CD8-positive, alpha-beta memory T cell (primary cell): ENCODE measurements around the gene GRIN1. TPM values are rescaled to one million over a fixed set of nuclear protein-coding genes. Genes with fewer than 3 reads are reported as not detected.
"Not testable (repeated sequence)": the region's sequence is repeated elsewhere in the genome, so short reads cannot be mapped to it uniquely, and the experiment has no call there.

Experiments used
- CTCF ChIA-PET: fragments of 350-600 bp; sonication (Branson Sonifier 250); formaldehyde crosslinking; loops from one replicate; lab custom pipeline; 2021; ENCODE audit warnings: antibody characterized with exemption; lab: Charles Lee
- POLR2A ChIA-PET: fragments of 350-600 bp; sonication (Branson Sonifier 250); formaldehyde crosslinking; loops from one replicate; lab custom pipeline; 2021; ENCODE audit warnings: antibody characterized with exemption; lab: Charles Lee
- DNase-seq, 5 donors: peaks; one replicate each; pipeline versions ENCODE4 v3.0.0 to v3.0.0-alpha.2; 2020 to 2022; ENCODE audit warnings: mixed read lengths in 1 of 5
- H3K27ac ChIP-seq: one replicate; pipeline ENCODE4 v1.7.0; 2013; ENCODE audit warnings: low read depth, mild to moderate bottlenecking, low read length, moderate library complexity
- H3K27me3 ChIP-seq: 2 replicates; pipeline ENCODE4 v1.7.0; 2013; ENCODE audit warnings: low read length, mild to moderate bottlenecking; ENCODE audit not compliant: insufficient read depth, poor library complexity, severe bottlenecking
- H3K36me3 ChIP-seq: 2 replicates; pipeline ENCODE4 v1.7.0; 2013; ENCODE audit warnings: mild to moderate bottlenecking, low read length, moderate library complexity; ENCODE audit not compliant: insufficient read depth
- H3K4me1 ChIP-seq: 2 replicates; pipeline ENCODE4 v1.7.0; 2013; ENCODE audit warnings: mild to moderate bottlenecking, low read length, moderate library complexity; ENCODE audit not compliant: insufficient read depth
- H3K4me3 ChIP-seq: 2 replicates; pipeline ENCODE4 v1.7.0; 2013; ENCODE audit warnings: mild to moderate bottlenecking, low read length
- H3K9me3 ChIP-seq: 2 replicates; pipeline ENCODE4 v1.7.0; 2013; ENCODE audit warnings: mild to moderate bottlenecking, low read length
- H3K27ac Mint-ChIP-seq, 8 donors: one replicate each; pipeline ENCODE4 v1.8.0; 2020 to 2021; ENCODE audit warnings: mixed read lengths in 8 of 8, mild to moderate bottlenecking in 6 of 8, inconsistent platforms in 3 of 8, moderate library complexity in 3 of 8
- H3K27me3 Mint-ChIP-seq, 2 donors: one replicate each; pipeline ENCODE4 v1.8.0; 2020 to 2021; ENCODE audit warnings: mixed read lengths in 2 of 2, mild to moderate bottlenecking in 1 of 2, moderate library complexity in 1 of 2
- H3K36me3 Mint-ChIP-seq, 3 donors: one replicate each; pipeline ENCODE4 v1.8.0; 2020 to 2021; ENCODE audit warnings: mixed read lengths in 3 of 3, inconsistent platforms in 1 of 3, mild to moderate bottlenecking in 1 of 3
- H3K4me1 Mint-ChIP-seq, 3 donors: one replicate each; pipeline ENCODE4 v1.8.0; 2020 to 2021; ENCODE audit warnings: mixed read lengths in 3 of 3, inconsistent platforms in 1 of 3, mild to moderate bottlenecking in 1 of 3
- H3K4me3 Mint-ChIP-seq, 7 donors: one replicate each; pipeline ENCODE4 v1.8.0; 2020 to 2021; ENCODE audit warnings: mixed read lengths in 7 of 7, mild to moderate bottlenecking in 6 of 7, moderate library complexity in 4 of 7, inconsistent platforms in 2 of 7
- H3K9me3 Mint-ChIP-seq, 5 donors: one replicate each; pipeline ENCODE4 v1.8.0; 2020 to 2022; ENCODE audit warnings: mixed read lengths in 5 of 5, mild to moderate bottlenecking in 3 of 5, moderate library complexity in 2 of 5, inconsistent platforms in 1 of 5
- polyA plus RNA-seq: library from polyadenylated mRNA; unstranded; fragments of 300-500 nt; fragmentation: Illumina TruSeq; gene quantifications from one replicate; pipeline ENCODE4 v1.2.3, GENCODE V29; 2021
- total RNA-seq, 2 experiments: library from RNA; stranded (reverse); gene quantifications; one replicate each; pipeline ENCODE4 v1.2.3, GENCODE V29; 2021

GRIN1 gene
- total and polyA plus RNA-seq, 3 experiments from 2014 or later = not detected

GRCh38 chr9:137128158-137128861 is 10.6 kb upstream of the GRIN1 start:
- peaks cover 25% of the 10 kb centered on the region for H3K4me1 ChIP-seq
- ChIA-PET CTCF (interaction anchor here (0.7 to 2.9 kb wide), 8 partner anchors 33 to 134 kb away, joined by 3 to 14 read pairs (median 6); partner anchors contain the start of genes NELFB, RNF224 and SAPCD2), POLR2A (interaction anchor here (0.6 to 1.8 kb wide), 7 partner anchors 49 to 162 kb away, joined by 3 to 13 read pairs (median 5); partner anchors contain the start of genes RNF208, TPRN and TUBB4B)
- peak overlapping the region; percentile 81 for H3K27ac ChIP-seq
- H3K4me3 ChIP-seq = peak overlapping the region; percentile 78
- Mint-ChIP-seq H3K9me3 (peaks cover 0 to 3% (median 0%) of the 10 kb centered on the region in 5 donors), H3K27me3 (peaks cover 4 to 10% of the 10 kb centered on the region in 2 donors), H3K27ac (peak overlapping the region; percentile 92 to 98 (median 96)), H3K36me3 (peaks cover 0 to 6% (median 0%) of the 10 kb centered on the region in 3 donors), H3K4me1 (peaks cover 27 to 36% (median 30%) of the 10 kb centered on the region in 3 donors), H3K4me3 (peak overlapping the region; percentile 79 to 94 (median 89))
- H3K36me3 ChIP-seq = no peaks in the 10 kb centered on the region
- no peaks in the 10 kb centered on the region for H3K9me3 ChIP-seq
- DNase-seq = no peak
- H3K27me3 ChIP-seq = no peaks in the 10 kb centered on the region

DNA sequence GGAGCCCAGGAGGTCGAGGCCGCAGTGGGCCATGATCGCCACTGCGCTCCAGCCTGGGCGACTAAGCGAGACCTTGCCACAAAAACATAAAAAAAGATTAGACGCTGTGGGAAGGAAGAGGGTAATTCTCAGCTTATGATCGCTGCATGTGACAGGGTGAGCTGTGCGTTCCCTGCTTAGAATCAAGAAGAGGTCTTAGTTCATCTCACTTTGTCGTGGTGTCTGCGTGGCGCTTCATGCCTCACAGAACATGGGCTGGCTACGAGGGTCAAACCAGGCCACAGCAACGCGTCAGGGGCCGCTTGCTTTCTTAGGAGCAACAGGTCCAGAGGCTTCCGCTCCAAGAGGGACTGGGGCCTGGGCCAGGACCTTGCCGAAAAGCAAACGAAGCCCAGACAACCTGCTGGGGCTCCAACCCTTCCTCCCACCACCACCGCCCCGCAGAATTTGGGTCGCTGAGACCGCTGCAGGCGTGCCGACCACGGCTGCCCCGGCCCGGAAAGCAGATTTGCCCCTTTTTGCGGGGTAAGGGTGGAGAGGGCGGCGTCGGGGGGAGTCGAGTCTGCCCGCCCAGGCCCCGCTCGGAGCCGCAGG is 10.0 kb upstream of the GRIN1 start:
- no peaks in the 10 kb centered on the region for H3K27me3 ChIP-seq
- H3K4me1 ChIP-seq = peaks cover 25% of the 10 kb centered on the region
- H3K9me3 ChIP-seq = no peaks in the 10 kb centered on the region
- ChIA-PET POLR2A (interaction anchor here (0.8 to 1.9 kb wide), 14 partner anchors 16 to 111 kb away, joined by 3 to 13 read pairs (median 6); partner anchors contain the start of genes MAN1B1, RNF208, TPRN and TUBB4B), CTCF (interaction anchor here (0.9 to 2.9 kb wide), 9 partner anchors 11 to 126 kb away, joined by 3 to 14 read pairs (median 6); partner anchors contain the start of genes ANAPC2, NELFB, RNF224 and SAPCD2)
- H3K27me3 Mint-ChIP-seq = peaks cover 8 to 14% of the 10 kb centered on the region in 2 donors
- peaks cover 0 to 3% (median 0%) of the 10 kb centered on the region in 5 donors for H3K9me3 Mint-ChIP-seq
- peak overlapping the region; percentile 92 to 98 (median 96) for H3K27ac Mint-ChIP-seq
- peak overlapping the region; percentile 79 to 99 (median 89) for H3K4me3 Mint-ChIP-seq
- H3K27ac ChIP-seq = peak overlapping the region; percentile 81
- peak overlapping the region; percentile 78 for H3K4me3 ChIP-seq
- H3K36me3 ChIP-seq = no peaks in the 10 kb centered on the region
- peaks cover 0 to 6% (median 0%) of the 10 kb centered on the region in 3 donors for H3K36me3 Mint-ChIP-seq
- DNase-seq = peak in 2 of 5 donors; percentile 42 to 57
- peaks cover 27 to 36% (median 30%) of the 10 kb centered on the region in 3 donors for H3K4me1 Mint-ChIP-seq

DNA sequence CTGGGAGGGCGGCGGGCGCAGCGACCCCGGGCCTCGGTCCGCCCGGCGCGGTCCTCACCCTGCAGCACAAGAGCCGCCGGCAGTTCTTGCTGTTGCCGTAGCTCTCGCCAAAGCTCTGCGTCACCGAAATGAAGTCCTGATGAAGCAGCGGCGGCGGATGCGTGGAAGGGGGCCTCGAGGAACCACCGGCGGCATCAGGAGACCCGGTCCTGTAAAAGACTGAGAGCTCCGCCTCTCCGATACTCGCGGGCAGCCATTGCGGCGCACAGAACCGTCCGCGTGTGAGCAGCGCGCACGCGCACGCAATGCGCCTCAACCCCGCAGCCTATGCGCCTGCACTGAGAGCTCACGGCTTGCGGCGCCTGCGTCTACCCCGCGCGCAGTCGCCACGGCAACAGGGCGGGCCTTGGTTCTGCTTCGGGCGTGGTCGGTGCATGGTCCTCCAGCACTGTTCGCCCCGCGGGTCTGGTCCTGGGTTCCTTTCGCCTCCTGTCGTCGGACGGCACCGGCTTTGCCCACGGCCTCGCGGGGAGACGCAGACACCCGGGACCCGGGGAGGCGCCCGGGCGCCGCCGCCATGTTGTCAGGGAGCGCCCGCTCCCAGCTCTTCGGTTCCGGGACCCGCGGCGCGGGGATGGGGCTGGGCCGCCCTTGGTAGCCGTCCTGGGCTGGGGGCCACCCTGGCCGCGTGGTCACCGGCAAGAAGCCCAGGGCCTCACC is 9.3 kb upstream of the GRIN1 start:
- H3K9me3 Mint-ChIP-seq = peaks cover 0 to 3% (median 0%) of the 10 kb centered on the region in 5 donors
- peaks cover 11 to 20% of the 10 kb centered on the region in 2 donors for H3K27me3 Mint-ChIP-seq
- peak overlapping the region; percentile 68 to 98 (median 88) for H3K27ac Mint-ChIP-seq
- ChIA-PET POLR2A (interaction anchor here (0.6 to 1.9 kb wide), 16 partner anchors 16 to 329 kb away, joined by 3 to 13 read pairs (median 4); partner anchors contain the start of genes MAN1B1, RNF208, TPRN and TUBB4B), CTCF (interaction anchor here (0.9 to 2.9 kb wide), 9 partner anchors 12 to 126 kb away, joined by 3 to 14 read pairs (median 6); partner anchors contain the start of genes ANAPC2, MAN1B1, NELFB and RNF224)
- peak overlapping the region; percentile 81 for H3K27ac ChIP-seq
- peaks cover 25% of the 10 kb centered on the region for H3K4me1 ChIP-seq
- DNase-seq = peak; percentile 78 to 92 (median 89)
- peaks cover 27 to 36% (median 30%) of the 10 kb centered on the region in 3 donors for H3K4me1 Mint-ChIP-seq
- H3K27me3 ChIP-seq = no peaks in the 10 kb centered on the region
- H3K9me3 ChIP-seq = no peaks in the 10 kb centered on the region
- H3K36me3 ChIP-seq = no peaks in the 10 kb centered on the region
- peak overlapping the region; percentile 78 for H3K4me3 ChIP-seq
- peaks cover 0 to 6% (median 0%) of the 10 kb centered on the region in 3 donors for H3K36me3 Mint-ChIP-seq
- H3K4me3 Mint-ChIP-seq = peak overlapping the region; percentile 79 to 99 (median 88)

DNA sequence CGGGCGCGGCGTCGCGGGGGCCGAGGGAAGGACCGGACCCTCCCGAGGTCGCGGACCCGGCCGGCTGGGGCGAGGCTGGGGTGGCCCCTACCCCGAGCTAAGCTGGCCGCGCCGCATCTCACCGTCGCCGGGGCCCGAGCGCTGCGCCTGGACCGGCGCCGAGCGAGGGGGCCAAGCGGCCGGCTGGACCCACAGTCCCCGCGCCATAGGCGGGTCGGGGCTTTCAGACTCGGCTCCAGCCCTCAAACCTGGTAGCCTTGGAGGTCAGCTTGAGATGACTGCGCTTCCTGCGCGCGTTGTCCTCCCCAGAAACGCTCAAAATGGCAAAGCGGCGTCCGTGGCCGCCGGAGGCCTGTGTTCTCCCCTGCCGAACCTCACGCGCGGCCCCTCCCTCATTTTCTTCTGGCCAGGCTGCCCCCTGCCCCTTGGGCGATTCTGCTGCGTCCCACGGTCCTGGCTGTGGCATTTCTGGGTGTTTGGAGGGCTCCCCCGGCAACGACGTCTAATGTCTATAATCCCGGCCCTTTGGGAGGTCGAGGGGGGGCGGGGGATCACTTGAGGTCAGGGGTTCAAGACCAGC is 8.7 kb upstream of the GRIN1 start:
- H3K36me3 Mint-ChIP-seq = peaks cover 0 to 6% (median 0%) of the 10 kb centered on the region in 3 donors
- peaks cover 25% of the 10 kb centered on the region for H3K4me1 ChIP-seq
- no peaks in the 10 kb centered on the region for H3K36me3 ChIP-seq
- ChIA-PET POLR2A (interaction anchor here (0.6 to 1.9 kb wide), 12 partner anchors 17 to 330 kb away, joined by 3 to 13 read pairs (median 7); partner anchors contain the start of genes MAN1B1, RNF208, TPRN and TUBB4B), CTCF (interaction anchor here (0.9 to 2.9 kb wide), 9 partner anchors 13 to 125 kb away, joined by 3 to 14 read pairs (median 5); partner anchors contain the start of genes ANAPC2, MAN1B1, NELFB and SSNA1)
- peak overlapping the region; percentile 81 for H3K27ac ChIP-seq
- H3K4me1 Mint-ChIP-seq = peaks cover 27 to 36% (median 30%) of the 10 kb centered on the region in 3 donors
- H3K27ac Mint-ChIP-seq = peak overlapping the region in 6 of 8 donors; percentile 17 to 93 (median 76)
- no peaks in the 10 kb centered on the region for H3K27me3 ChIP-seq
- peak overlapping the region; percentile 65 to 89 (median 77) for H3K4me3 Mint-ChIP-seq
- H3K9me3 Mint-ChIP-seq = peaks cover 0 to 3% (median 0%) of the 10 kb centered on the region in 5 donors
- peaks cover 11 to 20% of the 10 kb centered on the region in 2 donors for H3K27me3 Mint-ChIP-seq
- DNase-seq = no peak
- H3K9me3 ChIP-seq = no peaks in the 10 kb centered on the region
- peak overlapping the region; percentile 78 for H3K4me3 ChIP-seq

DNA sequence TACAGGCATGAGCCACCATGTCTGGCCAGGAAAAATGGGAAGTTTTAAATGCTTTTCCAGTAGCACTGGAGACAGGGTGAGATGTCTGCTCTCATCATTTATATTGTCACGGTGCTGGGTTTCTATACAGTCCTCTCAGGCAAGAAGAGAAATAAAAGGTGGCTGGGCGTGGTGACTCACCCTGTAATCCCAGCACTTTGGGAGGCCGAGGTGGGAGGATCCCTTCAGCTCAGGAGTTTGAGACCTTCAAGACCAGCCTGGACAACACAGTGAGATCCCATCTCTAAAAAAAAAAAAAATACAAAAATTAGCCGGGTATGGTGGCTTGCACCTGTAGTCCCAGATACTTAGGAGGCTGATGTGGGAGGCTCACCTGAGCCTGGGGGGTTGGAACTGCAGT is 4.8 kb upstream of the GRIN1 start:
- POLR2A ChIA-PET = no interaction called here
- Histone ChIP-seq H3K27ac (no peak overlapping the region), H3K4me3 (no peak overlapping the region), H3K36me3 (no peaks in the 10 kb centered on the region), H3K27me3 (peaks cover 21% of the 10 kb centered on the region), H3K9me3 (no peaks in the 10 kb centered on the region), H3K4me1 (no peaks in the 10 kb centered on the region)
- Mint-ChIP-seq H3K9me3 (peaks cover 0 to 3% (median 2%) of the 10 kb centered on the region in 5 donors), H3K27ac (no peak overlapping the region), H3K4me1 (peaks cover 0 to 7% (median 3%) of the 10 kb centered on the region in 3 donors), H3K36me3 (peaks cover 0 to 3% (median 3%) of the 10 kb centered on the region in 3 donors), H3K27me3 (peaks cover 36 to 46% of the 10 kb centered on the region in 2 donors), H3K4me3 (no peak overlapping the region)
- no peak for DNase-seq
- CTCF ChIA-PET = no interaction called here

DNA sequence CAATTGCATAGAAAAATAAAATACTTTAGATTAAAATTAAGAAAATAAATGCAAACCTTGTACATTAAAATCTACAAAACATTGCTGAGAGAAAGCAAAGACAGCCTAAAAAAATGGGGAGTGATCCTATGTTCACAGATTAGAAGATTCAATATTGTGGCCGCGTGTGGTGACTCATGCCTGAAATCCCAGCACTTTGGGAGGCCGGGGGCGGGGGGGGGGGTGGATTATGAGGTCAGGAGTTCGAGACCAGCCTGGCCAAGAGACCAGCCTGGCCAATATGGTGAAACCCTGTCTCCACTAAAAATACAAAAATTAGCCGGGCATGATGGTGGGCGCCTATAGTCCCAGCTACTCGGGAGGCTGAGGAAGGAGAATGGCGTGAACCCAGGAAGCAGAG is 3.8 kb upstream of the GRIN1 start:
- POLR2A ChIA-PET = interaction anchor here (1.2 kb wide), 1 partner anchor 20 kb away, joined by 6 read pairs; the partner anchor contains the start of gene DPP7
- CTCF ChIA-PET = interaction anchor here (0.6 to 1.0 kb wide), 2 partner anchors 17 to 469 kb away, joined by 3 read pairs; no protein-coding TSS in a partner anchor

More for the DNA sequence above, 3.8 kb upstream of the GRIN1 start:
- DNase-seq, H3K36me3 ChIP-seq, H3K27ac ChIP-seq, H3K4me3 Mint-ChIP-seq, H3K4me1 ChIP-seq, H3K9me3 ChIP-seq, H3K9me3 Mint-ChIP-seq, H3K36me3 Mint-ChIP-seq, H3K4me1 Mint-ChIP-seq, H3K27ac Mint-ChIP-seq, H3K4me3 ChIP-seq: not testable (repeated sequence)
- H3K27me3 Mint-ChIP-seq = peaks cover 44 to 52% of the 10 kb centered on the region in 2 donors
- H3K27me3 ChIP-seq = peaks cover 30% of the 10 kb centered on the region
